Activated gamma-delta T cell treated with Interleukin-2 at 50 U/mL for 16 hours (primary cell): ENCODE results near the gene CCL24.
"Not testable (repeated sequence)": the region's sequence is repeated elsewhere in the genome, so short reads cannot be mapped to it uniquely, and the experiment has no call there.

Experiments
- DNase-seq: peaks from one replicate; pipeline ENCODE4 v3.0.0-alpha.2; 2020

CCL24 gene

GRCh38 chr7:75779035-75779434, 34.6 kb downstream of the CCL24 start:
- DNase-seq, result not testable (repeated sequence)

GRCh38 chr7:75776295-75776971, 37.2 kb downstream of the CCL24 start:
- peak; percentile 28 for DNase-seq

- not testable (repeated sequence) for DNase-seq
These were observed 39.6 kb downstream of the CCL24 start for GRCh38 chr7:75773958-75774357.

- no peak for DNase-seq
These were observed 41.2 kb downstream of the CCL24 start, which contains the start of gene CCL26 for GRCh38 chr7:75772081-75773077. TSS of gene CCL26 (minus strand) at chr7:75772211. CDS start at chr7:75772176, 35 bp downstream.

- no peak for DNase-seq
These were observed 42.4 kb downstream of the CCL24 start for GRCh38 chr7:75771224-75771623.

- DNase-seq, result no peak
These were observed 51.2 kb downstream of the CCL24 start for GRCh38 chr7:75762350-75762917.

- DNase-seq, result not testable (repeated sequence)
These were observed 51.8 kb downstream of the CCL24 start for GRCh38 chr7:75761801-75762200.
